CD14-positive monocyte (primary cell): Measurements from ENCODE around the gene HSPA1L. TPM values are rescaled to one million over a fixed set of nuclear protein-coding genes. Genes with fewer than 3 reads are reported as not detected.
"Not testable (repeated sequence)": the region's sequence is repeated elsewhere in the genome, so short reads cannot be mapped to it uniquely, and the experiment has no call there.

Experiments used
- DNase-seq, 3 donors: peaks; one replicate each; pipeline ENCODE4 v3.0.0-alpha.2; 2011 to 2022
- H2AFZ ChIP-seq: 2 replicates; pipeline ENCODE4 v1.6.0; 2012; ENCODE audit warnings: mild to moderate bottlenecking, low read depth, low read length, inconsistent platforms; ENCODE audit not compliant: insufficient read depth, poor library complexity, severe bottlenecking
- H3K27ac ChIP-seq, 2 donors: 1 replicate in 1 of 2; 2 replicates in 1 of 2; pipeline ENCODE4 v1.5.1; 2012 to 2013; ENCODE audit warnings: low read length in 2 of 2, control low read depth in 1 of 2, inconsistent platforms in 1 of 2, low read depth in 1 of 2, mild to moderate bottlenecking in 1 of 2
- H3K27me3 ChIP-seq, 2 donors: one replicate each; pipeline versions ENCODE4 v1.6.0 to v1.6.1; 2011 to 2013; ENCODE audit warnings: low read length in 2 of 2; ENCODE audit not compliant: control insufficient read depth in 2 of 2, insufficient read depth in 2 of 2
- H3K36me3 ChIP-seq, 2 donors: replicated peaks in 1 of 2; 1 replicate in 1 of 2; 2 replicates in 1 of 2; pipeline versions ENCODE4 v1.5.1 to v1.6.1; 2012 to 2013; ENCODE audit warnings: low read length in 2 of 2, control low read depth in 1 of 2, inconsistent platforms in 1 of 2, mild to moderate bottlenecking in 1 of 2; ENCODE audit not compliant: insufficient read depth in 2 of 2, control insufficient read depth in 1 of 2
- H3K4me1 ChIP-seq, 2 donors: 1 replicate in 1 of 2; 2 replicates in 1 of 2; pipeline versions ENCODE4 v1.5.1 to v1.6.1; 2012 to 2013; ENCODE audit warnings: low read length in 2 of 2, control low read depth in 1 of 2, inconsistent platforms in 1 of 2, mild to moderate bottlenecking in 1 of 2, moderate library complexity in 1 of 2; ENCODE audit not compliant: insufficient read depth in 2 of 2, control insufficient read depth in 1 of 2
- H3K4me2 ChIP-seq: replicated peaks from 2 replicates; pipeline ENCODE3; 2012; ENCODE audit warnings: low read length, moderate library complexity, mild to moderate bottlenecking; ENCODE audit not compliant: poor library complexity, severe bottlenecking; ENCODE audit errors: extremely low read depth
- H3K4me3 ChIP-seq, 3 experiments: fragments of 200-600 bp in 1 of 3; sonication (generic) in 1 of 3; replicated peaks in 1 of 3; 1 replicate in 2 of 3; 2 replicates in 1 of 3; pipeline ENCODE4 v1.5.1; 2011 to 2013; ENCODE audit warnings: low read length in 3 of 3, mild to moderate bottlenecking in 3 of 3, control low read depth in 2 of 3, low read depth in 2 of 3, inconsistent platforms in 1 of 3, moderate library complexity in 1 of 3
- H3K79me2 ChIP-seq: 2 replicates; pipeline ENCODE4 v1.6.0; 2012; ENCODE audit warnings: mild to moderate bottlenecking, control low read depth, inconsistent platforms, low read length, moderate library complexity; ENCODE audit not compliant: insufficient read depth
- H3K9ac ChIP-seq: 2 replicates; pipeline ENCODE4 v1.6.0; 2017; ENCODE audit warnings: low read length, mild to moderate bottlenecking; ENCODE audit not compliant: insufficient read depth, poor library complexity, severe bottlenecking
- H3K9me3 ChIP-seq, 2 donors: replicated peaks in 1 of 2; 1 replicate in 1 of 2; 2 replicates in 1 of 2; pipeline versions ENCODE4 v1.5.1 to v1.6.1; 2012 to 2013; ENCODE audit warnings: low read length in 2 of 2, control low read depth in 1 of 2; ENCODE audit not compliant: control insufficient read depth in 1 of 2, insufficient read depth in 1 of 2
- H4K20me1 ChIP-seq: 2 replicates; pipeline ENCODE4 v1.6.0; 2012; ENCODE audit warnings: mild to moderate bottlenecking, low read length, control low read depth, moderate library complexity; ENCODE audit not compliant: insufficient read depth
- H3K27ac Mint-ChIP-seq, 7 donors: one replicate each; pipeline ENCODE4 v1.8.0; 2020; ENCODE audit warnings: mild to moderate bottlenecking in 7 of 7, mixed read lengths in 7 of 7, moderate library complexity in 6 of 7, inconsistent platforms in 2 of 7
- H3K27me3 Mint-ChIP-seq, 3 donors: one replicate each; pipeline ENCODE4 v1.8.0; 2021 to 2022; ENCODE audit warnings: low read depth in 3 of 3, mild to moderate bottlenecking in 3 of 3, mixed read lengths in 3 of 3, moderate library complexity in 3 of 3, inconsistent platforms in 1 of 3
- H3K36me3 Mint-ChIP-seq, 2 donors: one replicate each; pipeline ENCODE4 v1.8.0; 2020; ENCODE audit warnings: mixed read lengths in 2 of 2, inconsistent platforms in 1 of 2, mild to moderate bottlenecking in 1 of 2
- H3K4me1 Mint-ChIP-seq: one replicate; pipeline ENCODE4 v1.8.0; 2020; ENCODE audit warnings: mild to moderate bottlenecking, mixed read lengths
- H3K4me3 Mint-ChIP-seq, 2 donors: one replicate each; pipeline ENCODE4 v1.8.0; 2020; ENCODE audit warnings: mild to moderate bottlenecking in 2 of 2, mixed read lengths in 2 of 2, moderate library complexity in 1 of 2
- H3K9me3 Mint-ChIP-seq, 7 donors: one replicate each; pipeline ENCODE4 v1.8.0; 2020 to 2022; ENCODE audit warnings: mixed read lengths in 7 of 7, mild to moderate bottlenecking in 6 of 7, moderate library complexity in 6 of 7, inconsistent platforms in 2 of 7
- WGBS: methylation state at CpG from one replicate; pipeline ENCODE4 v1.1.5; 2013; ENCODE audit warnings: missing lambda C conversion rate; ENCODE audit not compliant: insufficient coverage; 5-methylcytosine and 5-hydroxymethylcytosine counted together
- intact Hi-C, 2 donors: fragments of 100-400 bp; cut with micrococcal nuclease; formaldehyde crosslinking; loops; one replicate each; pipeline versions ENCODE4 v1.15.0 to v1.15.1; 2023
- polyA plus RNA-seq, 3 donors: library from polyadenylated mRNA; depleted of rRNA in 1 of 3; unstranded in 2 of 3; stranded (reverse) in 1 of 3; fragments of 300-500 nt in 2 of 3; fragments of >200 nt in 1 of 3; fragmentation: Illumina TruSeq in 2 of 3; gene quantifications; 1 replicate in 2 of 3; 2 replicates in 1 of 3; pipeline ENCODE4 v1.2.3, GENCODE V29; 2012 to 2021
- TF ChIP-seq, protein P1 (sequence below): fragments of 200-600 bp; IDR thresholded peaks from one replicate; pipeline ENCODE4 v1.8.0; 2022; ENCODE audit warnings: antibody characterized with exemption, mild to moderate bottlenecking

The HSPA1L gene
- polyA plus RNA-seq, 3 donors, result 0.53 to 0.72 (median 0.55) TPM

DNA sequence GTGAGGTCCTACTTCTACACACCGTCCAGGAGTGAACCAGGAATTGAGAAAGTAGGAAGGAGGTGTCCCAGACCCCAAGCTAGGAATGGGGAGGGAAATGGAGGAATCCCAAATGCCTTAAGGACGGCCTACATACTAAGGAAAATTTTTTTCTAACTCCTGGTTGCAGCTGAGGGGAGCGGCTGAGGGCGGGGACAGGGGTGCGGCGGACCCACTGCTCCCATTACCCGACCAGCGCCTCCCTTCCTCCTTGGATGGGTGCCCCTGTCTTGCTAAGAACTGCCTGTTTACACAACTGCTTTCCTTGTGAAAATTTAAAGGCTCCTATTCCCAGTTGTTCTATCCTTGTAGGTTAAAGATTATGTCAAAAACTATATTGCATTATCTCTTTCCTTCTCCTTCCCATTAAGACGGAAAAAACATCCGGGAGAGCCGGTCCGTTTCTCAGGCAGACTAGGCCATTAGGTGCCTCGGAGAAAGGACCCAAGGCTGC is 11.8 kb upstream of the HSPA1L start:
- WGBS, result 0% methylated on average over 10 of the region's 13 CpGs
- H3K27ac ChIP-seq, result peak overlapping the region; percentile 69 to 82
- H2AFZ ChIP-seq, result peak overlapping the region; percentile 82
- intact Hi-C loops, result no loop called here
- no peaks in the 10 kb centered on the region for H3K36me3 ChIP-seq
- peak overlapping the region; percentile 68 for H3K9ac ChIP-seq
- no peaks in the 10 kb centered on the region for H3K36me3 Mint-ChIP-seq
- H3K79me2 ChIP-seq, result peaks cover 40% of the 10 kb centered on the region
- H3K4me3 Mint-ChIP-seq, result peak overlapping the region; percentile 94 to 95
- TF ChIP-seq, protein P1, sequence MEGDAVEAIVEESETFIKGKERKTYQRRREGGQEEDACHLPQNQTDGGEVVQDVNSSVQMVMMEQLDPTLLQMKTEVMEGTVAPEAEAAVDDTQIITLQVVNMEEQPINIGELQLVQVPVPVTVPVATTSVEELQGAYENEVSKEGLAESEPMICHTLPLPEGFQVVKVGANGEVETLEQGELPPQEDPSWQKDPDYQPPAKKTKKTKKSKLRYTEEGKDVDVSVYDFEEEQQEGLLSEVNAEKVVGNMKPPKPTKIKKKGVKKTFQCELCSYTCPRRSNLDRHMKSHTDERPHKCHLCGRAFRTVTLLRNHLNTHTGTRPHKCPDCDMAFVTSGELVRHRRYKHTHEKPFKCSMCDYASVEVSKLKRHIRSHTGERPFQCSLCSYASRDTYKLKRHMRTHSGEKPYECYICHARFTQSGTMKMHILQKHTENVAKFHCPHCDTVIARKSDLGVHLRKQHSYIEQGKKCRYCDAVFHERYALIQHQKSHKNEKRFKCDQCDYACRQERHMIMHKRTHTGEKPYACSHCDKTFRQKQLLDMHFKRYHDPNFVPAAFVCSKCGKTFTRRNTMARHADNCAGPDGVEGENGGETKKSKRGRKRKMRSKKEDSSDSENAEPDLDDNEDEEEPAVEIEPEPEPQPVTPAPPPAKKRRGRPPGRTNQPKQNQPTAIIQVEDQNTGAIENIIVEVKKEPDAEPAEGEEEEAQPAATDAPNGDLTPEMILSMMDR, result no peak
- H3K4me3 ChIP-seq, result peak overlapping the region; percentile 41 to 86 (median 81)
- peak overlapping the region; percentile 96 to 99 (median 98) for H3K27ac Mint-ChIP-seq
- no peaks in the 10 kb centered on the region for H3K27me3 ChIP-seq
- DNase-seq, result peak in 2 of 3 donors; percentile 39 to 49
- no peaks in the 10 kb centered on the region for H3K9me3 Mint-ChIP-seq
- H3K27me3 Mint-ChIP-seq, result peaks cover 0 to 2% (median 0%) of the 10 kb centered on the region in 3 donors
- peaks cover 61% of the 10 kb centered on the region for H3K4me1 Mint-ChIP-seq
- H4K20me1 ChIP-seq, result peaks cover 4% of the 10 kb centered on the region
- peak overlapping the region; percentile 83 for H3K4me2 ChIP-seq
- no peaks in the 10 kb centered on the region for H3K9me3 ChIP-seq
- peaks cover 60 to 69% of the 10 kb centered on the region in 2 donors for H3K4me1 ChIP-seq

DNA sequence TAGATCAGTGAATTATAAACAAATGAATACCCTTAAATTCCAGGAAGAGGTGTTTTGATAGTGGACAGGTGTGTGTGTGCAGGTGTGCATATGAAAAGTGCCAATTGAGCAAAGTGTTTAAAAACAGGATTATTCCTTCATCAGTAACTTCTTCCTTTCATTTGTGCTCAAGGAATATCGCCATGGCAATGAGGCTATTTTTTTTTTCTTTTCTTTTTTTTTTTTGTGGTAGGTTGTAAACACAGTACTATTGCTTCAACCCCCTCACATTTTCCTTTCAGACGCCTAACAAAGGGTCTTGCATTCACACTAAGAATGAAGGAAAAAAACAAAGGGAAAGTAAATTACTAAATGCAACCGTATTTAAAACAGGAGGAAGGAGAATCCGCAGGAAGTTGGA is 10.5 kb upstream of the HSPA1L start:
- Mint-ChIP-seq H3K27ac (peak overlapping the region in 1 of 7 donors; percentile 97), H3K9me3 (peaks cover 0 to 2% (median 0%) of the 10 kb centered on the region in 7 donors), H3K27me3 (peaks cover 0 to 2% (median 0%) of the 10 kb centered on the region in 3 donors), H3K4me3 (no peak overlapping the region), H3K36me3 (no peaks in the 10 kb centered on the region), H3K4me1 (peaks cover 58% of the 10 kb centered on the region)
- intact Hi-C loops, result no loop called here
- Histone ChIP-seq H3K4me2 (no peak overlapping the region), H3K9ac (no peak overlapping the region), H3K4me1 (peaks cover 58 to 69% of the 10 kb centered on the region in 2 donors), H3K36me3 (no peaks in the 10 kb centered on the region), H3K79me2 (peaks cover 36% of the 10 kb centered on the region), H3K4me3 (no peak overlapping the region), H3K9me3 (no peaks in the 10 kb centered on the region), H3K27me3 (no peaks in the 10 kb centered on the region), H3K27ac (no peak overlapping the region), H2AFZ (no peak overlapping the region), H4K20me1 (peaks cover 4% of the 10 kb centered on the region)
- no peak for DNase-seq
- whole genome bisulfite sequencing, result no CpG with 5 or more reads among the region's 4 CpGs
- TF ChIP-seq, protein P1, result no peak

DNA sequence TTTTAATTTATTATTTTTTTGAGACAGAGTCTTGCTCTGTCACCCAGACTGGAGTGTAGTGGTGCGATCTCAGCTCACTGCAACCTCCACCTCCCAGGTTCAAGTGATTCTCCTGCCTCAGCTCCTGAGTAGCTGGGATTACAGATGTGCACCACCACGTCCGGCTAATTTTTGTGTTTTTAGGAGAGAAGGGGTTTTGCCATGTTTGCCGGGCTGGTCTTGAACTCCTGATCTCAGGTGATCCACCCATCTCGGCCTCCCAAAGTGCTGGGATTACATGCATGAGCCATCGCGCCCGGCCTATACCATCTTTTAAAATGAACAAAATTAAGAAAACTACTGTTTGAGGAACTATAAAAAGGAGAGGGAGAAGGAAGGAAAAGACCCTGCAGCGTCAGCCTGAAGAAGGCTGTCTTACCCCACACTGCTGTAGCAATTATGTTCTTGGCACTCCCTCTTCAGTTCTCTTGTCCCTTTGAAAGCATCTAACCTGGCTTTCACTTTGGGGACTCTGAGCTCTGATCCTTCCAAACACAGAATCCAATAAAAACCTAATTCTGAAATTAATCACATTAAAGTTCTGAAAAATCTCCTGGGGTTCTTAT is 8.6 kb upstream of the HSPA1L start:
- H2AFZ ChIP-seq, result peak overlapping the region; percentile 4
- H3K27me3 ChIP-seq, H3K9me3 Mint-ChIP-seq, intact Hi-C loops, H3K9ac ChIP-seq, H3K27me3 Mint-ChIP-seq, H3K36me3 Mint-ChIP-seq, H3K9me3 ChIP-seq, H4K20me1 ChIP-seq, H3K36me3 ChIP-seq: not testable (repeated sequence)
- H3K4me1 ChIP-seq, result peaks cover 65 to 77% of the 10 kb centered on the region in 2 donors
- peak overlapping the region; percentile 98 for H3K4me2 ChIP-seq
- peaks cover 67% of the 10 kb centered on the region for H3K4me1 Mint-ChIP-seq
- no CpG with 5 or more reads among the region's 9 CpGs for WGBS
- peaks cover 43% of the 10 kb centered on the region for H3K79me2 ChIP-seq
- peak in 2 of 3 donors; percentile 31 to 46 for DNase-seq
- H3K27ac ChIP-seq, result peak overlapping the region; percentile 37 to 43
- peak overlapping the region in 1 of 3 experiments; percentile 33 for H3K4me3 ChIP-seq
- H3K4me3 Mint-ChIP-seq, result peak overlapping the region; percentile 56 to 80
- H3K27ac Mint-ChIP-seq, result peak overlapping the region; percentile 84 to 91 (median 87)
